Karpas-422 (cell line): ENCODE measurements around the gene SDSL. TPM values are rescaled to one million over a fixed set of nuclear protein-coding genes. Genes with fewer than 3 reads are reported as not detected.

ENCODE experiments used
- DNase-seq: peaks from one replicate; pipeline ENCODE4 v3.0.0-alpha.2; 2015
- H2AFZ ChIP-seq: fragments of 200-600 bp; sonication (generic); 2 replicates; pipeline ENCODE4 v1.6.1; 2014; ENCODE audit warnings: antibody characterized with exemption, low read length, mixed read lengths
- H3K27ac ChIP-seq: fragments of 200-600 bp; sonication (generic); 2 replicates; pipeline ENCODE4 v1.5.1; 2014; ENCODE audit warnings: mild to moderate bottlenecking, low read length, moderate library complexity
- H3K27me3 ChIP-seq: fragments of 200-600 bp; sonication (generic); 2 replicates; pipeline ENCODE4 v1.6.1; 2014; ENCODE audit warnings: low read length, mixed read lengths
- H3K36me3 ChIP-seq: fragments of 200-600 bp; sonication (generic); 2 replicates; pipeline ENCODE4 v1.6.1; 2014; ENCODE audit warnings: low read length, mixed read lengths; ENCODE audit not compliant: insufficient read depth
- H3K4me1 ChIP-seq: fragments of 200-600 bp; sonication (generic); 2 replicates; pipeline ENCODE4 v1.6.1; 2014; ENCODE audit warnings: mild to moderate bottlenecking, low read length, mixed read lengths
- H3K4me2 ChIP-seq: fragments of 200-600 bp; sonication (generic); 2 replicates; pipeline ENCODE4 v1.6.1; 2014; ENCODE audit warnings: low read length, low read depth, mild to moderate bottlenecking; ENCODE audit not compliant: poor library complexity, severe bottlenecking
- H3K4me3 ChIP-seq: fragments of 200-600 bp; sonication (generic); 2 replicates; pipeline ENCODE4 v1.5.1; 2014; ENCODE audit warnings: mild to moderate bottlenecking, antibody characterized with exemption, low read length, mixed read lengths
- H3K79me2 ChIP-seq: fragments of 200-600 bp; sonication (generic); 2 replicates; pipeline ENCODE4 v1.6.1; 2014; ENCODE audit warnings: mild to moderate bottlenecking, low read length, mixed read lengths
- H3K9ac ChIP-seq: fragments of 200-600 bp; sonication (generic); 2 replicates; pipeline ENCODE4 v1.6.0; 2014; ENCODE audit warnings: low read length
- H3K9me2 ChIP-seq: fragments of 200-600 bp; sonication (generic), shearing (Covaris generic); replicated peaks from 2 replicates; pipeline ENCODE4 v1.6.0; 2014; ENCODE audit warnings: mild to moderate bottlenecking, low read length, moderate library complexity; ENCODE audit not compliant: insufficient read depth
- H3K9me3 ChIP-seq: fragments of 300-700, 200-600 bp; sonication (generic); 2 replicates; pipeline ENCODE4 v1.6.1; 2014; ENCODE audit warnings: low read length, mixed read lengths
- H4K20me1 ChIP-seq: fragments of 200-600 bp; sonication (generic); 2 replicates; pipeline ENCODE4 v1.6.1; 2014; ENCODE audit warnings: mild to moderate bottlenecking, antibody characterized with exemption, low read length, low read depth; ENCODE audit not compliant: insufficient read depth
- total RNA-seq: library from RNA; depleted of rRNA; stranded (reverse); fragments of >200 nt; shearing (Covaris generic); gene quantifications from 2 replicates; pipeline ENCODE4 v1.2.3, GENCODE V29; 2014; ENCODE audit warnings: low replicate concordance

Gene SDSL
- total RNA-seq, 1 experiment from 2014 or later: not detected

- Histone ChIP-seq H3K4me1 (peaks cover 4% of the 10 kb centered on the region; the same call in 1 of the 2 replicates), H3K4me2 (no peak overlapping the region), H3K27ac (no peak overlapping the region), H3K9me3 (no peaks in the 10 kb centered on the region), H3K4me3 (no peak overlapping the region), H3K27me3 (no peaks in the 10 kb centered on the region), H2AFZ (no peak overlapping the region), H3K79me2 (no peaks in the 10 kb centered on the region), H4K20me1 (0 out of 2 replicates have a peak, but pooled peaks cover 4% of the 10 kb centered on the region), H3K9ac (no peak overlapping the region), H3K9me2 (no peaks in the 10 kb centered on the region), H3K36me3 (peaks cover 2% of the 10 kb centered on the region; the same call in 1 of the 2 replicates)
- DNase-seq: no peak
Measured at GRCh38 chr12:113392520-113392919, 29.7 kb upstream of the SDSL start.

GRCh38 chr12:113392988-113393579, 29.1 kb upstream of the SDSL start:
- no peaks in the 10 kb centered on the region for H3K9me3 ChIP-seq
- H3K4me3 ChIP-seq: no peak overlapping the region
- no peak overlapping the region for H3K27ac ChIP-seq
- no peaks in the 10 kb centered on the region for H3K27me3 ChIP-seq
- peak; percentile 59 for DNase-seq
- no peaks in the 10 kb centered on the region for H3K79me2 ChIP-seq
- H3K4me1 ChIP-seq: peaks cover 4% of the 10 kb centered on the region; the same call in 1 of the 2 replicates
- no peak overlapping the region for H3K4me2 ChIP-seq
- H3K9me2 ChIP-seq: no peaks in the 10 kb centered on the region
- H3K9ac ChIP-seq: no peak overlapping the region
- 0 out of 2 replicates have a peak, but pooled peaks cover 4% of the 10 kb centered on the region for H4K20me1 ChIP-seq
- H2AFZ ChIP-seq: no peak overlapping the region
- peaks cover 2% of the 10 kb centered on the region; the same call in 1 of the 2 replicates for H3K36me3 ChIP-seq

- Histone ChIP-seq H3K4me2 (no peak overlapping the region), H2AFZ (no peak overlapping the region), H3K27ac (no peak overlapping the region), H3K4me3 (no peak overlapping the region), H3K4me1 (peaks cover 4% of the 10 kb centered on the region; the same call in 1 of the 2 replicates), H3K9me3 (no peaks in the 10 kb centered on the region), H3K36me3 (peaks cover 2% of the 10 kb centered on the region; the same call in 1 of the 2 replicates), H3K9me2 (no peaks in the 10 kb centered on the region), H3K27me3 (no peaks in the 10 kb centered on the region), H4K20me1 (0 out of 2 replicates have a peak, but pooled peaks cover 4% of the 10 kb centered on the region), H3K79me2 (no peaks in the 10 kb centered on the region), H3K9ac (no peak overlapping the region)
- no peak for DNase-seq
Measured at GRCh38 chr12:113393749-113394148, 28.4 kb upstream of the SDSL start.

- H3K4me1 ChIP-seq: peaks cover 4% of the 10 kb centered on the region; the same call in 1 of the 2 replicates
- no peak overlapping the region for H2AFZ ChIP-seq
- no peak for DNase-seq
- H3K9ac ChIP-seq: no peak overlapping the region
- H3K27me3 ChIP-seq: no peaks in the 10 kb centered on the region
- peaks cover 2% of the 10 kb centered on the region; the same call in 1 of the 2 replicates for H3K36me3 ChIP-seq
- no peak overlapping the region for H3K27ac ChIP-seq
- H4K20me1 ChIP-seq: 0 out of 2 replicates have a peak, but pooled peaks cover 4% of the 10 kb centered on the region
- H3K4me2 ChIP-seq: no peak overlapping the region
- H3K79me2 ChIP-seq: no peaks in the 10 kb centered on the region
- no peak overlapping the region for H3K4me3 ChIP-seq
- H3K9me2 ChIP-seq: no peaks in the 10 kb centered on the region
- H3K9me3 ChIP-seq: no peaks in the 10 kb centered on the region
Measured at GRCh38 chr12:113395119-113395518, 27.1 kb upstream of the SDSL start.

- H3K4me3 ChIP-seq: no peak overlapping the region
Measured at GRCh38 chr12:113396200-113396599, 26.0 kb upstream of the SDSL start.

GRCh38 chr12:113396828-113397496, 25.2 kb upstream of the SDSL start:
- H3K79me2 ChIP-seq: no peaks in the 10 kb centered on the region
- H3K27ac ChIP-seq: no peak overlapping the region
- H3K4me3 ChIP-seq: no peak overlapping the region
- H4K20me1 ChIP-seq: 0 out of 2 replicates have a peak, but pooled peaks cover 4% of the 10 kb centered on the region
- no peak overlapping the region for H3K9ac ChIP-seq
- no peak overlapping the region for H2AFZ ChIP-seq
- no peaks in the 10 kb centered on the region for H3K9me2 ChIP-seq
- H3K4me2 ChIP-seq: no peak overlapping the region
- no peaks in the 10 kb centered on the region for H3K9me3 ChIP-seq
- H3K27me3 ChIP-seq: no peaks in the 10 kb centered on the region
- peaks cover 4% of the 10 kb centered on the region; the same call in 1 of the 2 replicates for H3K4me1 ChIP-seq
- H3K36me3 ChIP-seq: no peaks in the 10 kb centered on the region
- DNase-seq: no peak

More at GRCh38 chr12:113396200-113396599, 26.0 kb upstream of the SDSL start:
- H3K27me3 ChIP-seq: no peaks in the 10 kb centered on the region
- no peaks in the 10 kb centered on the region for H3K36me3 ChIP-seq
- H3K4me2 ChIP-seq: no peak overlapping the region
- H3K4me1 ChIP-seq: peaks cover 4% of the 10 kb centered on the region; the same call in 1 of the 2 replicates
- H3K9me3 ChIP-seq: no peaks in the 10 kb centered on the region
- no peaks in the 10 kb centered on the region for H3K79me2 ChIP-seq
- no peak overlapping the region for H2AFZ ChIP-seq
- H3K9ac ChIP-seq: no peak overlapping the region
- H3K9me2 ChIP-seq: no peaks in the 10 kb centered on the region
- no peak for DNase-seq
- no peak overlapping the region for H3K27ac ChIP-seq
- H4K20me1 ChIP-seq: 0 out of 2 replicates have a peak, but pooled peaks cover 4% of the 10 kb centered on the region

- H3K4me1 ChIP-seq: peaks cover 4% of the 10 kb centered on the region; the same call in 1 of the 2 replicates
- no peaks in the 10 kb centered on the region for H3K36me3 ChIP-seq
- no peak overlapping the region for H3K27ac ChIP-seq
- no peak overlapping the region for H3K4me2 ChIP-seq
- H3K9me3 ChIP-seq: no peaks in the 10 kb centered on the region
- H3K9me2 ChIP-seq: no peaks in the 10 kb centered on the region
- H3K9ac ChIP-seq: no peak overlapping the region
- H3K27me3 ChIP-seq: no peaks in the 10 kb centered on the region
- H3K79me2 ChIP-seq: no peaks in the 10 kb centered on the region
- H4K20me1 ChIP-seq: 0 out of 2 replicates have a peak, but pooled peaks cover 4% of the 10 kb centered on the region
- DNase-seq: no peak
- no peak overlapping the region for H2AFZ ChIP-seq
- no peak overlapping the region for H3K4me3 ChIP-seq
Measured at GRCh38 chr12:113397497-113398197, 24.5 kb upstream of the SDSL start.
